NT2/D1 (cell line): ENCODE measurements around the gene TUBA8.
"Not testable (repeated sequence)": the region's sequence is repeated elsewhere in the genome, so short reads cannot be mapped to it uniquely, and the experiment has no call there.

Experiments used
- SUZ12 ChIP-seq: IDR thresholded peaks from 2 replicates; pipeline ENCODE4 v1.6.1; 2011; ENCODE audit not compliant: insufficient read length, insufficient read depth; ENCODE audit errors: extremely low read depth
- YY1 ChIP-seq: IDR thresholded peaks from 2 replicates; pipeline ENCODE4 v1.6.1; 2011; ENCODE audit not compliant: insufficient read length, insufficient read depth
- ZNF274 ChIP-seq: IDR thresholded peaks from 2 replicates; pipeline ENCODE4 v1.6.1; 2011; ENCODE audit warnings: mild to moderate bottlenecking, low read depth, low read length

DNA sequence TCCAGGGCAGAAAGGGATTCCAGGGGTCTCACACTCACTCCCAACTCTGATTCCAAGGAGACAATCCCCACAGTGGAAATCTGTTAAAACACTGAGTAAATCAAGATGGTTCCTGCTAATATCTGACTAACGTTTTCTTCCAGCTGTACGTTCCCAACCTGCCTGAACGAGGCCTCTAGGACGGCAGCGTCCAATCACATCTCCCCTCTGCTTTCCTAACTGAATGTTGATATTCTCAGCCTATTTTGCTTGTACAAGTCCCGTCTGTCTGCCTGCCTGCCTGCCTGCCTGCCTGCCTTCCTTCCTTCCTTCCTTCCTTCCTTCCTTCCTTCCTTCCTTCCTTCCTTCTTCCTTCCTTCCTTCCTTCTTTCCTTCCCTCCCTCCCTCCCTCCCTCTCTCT lies 46.9 kb upstream of the TUBA8 start:
- TF ChIP-seq YY1, ZNF274, SUZ12: not testable (repeated sequence)
